Measurements from ENCODE around the gene KIAA1549. TPM values are rescaled to one million over a fixed set of nuclear protein-coding genes. Genes with fewer than 3 reads are reported as not detected.

KIAA1549 gene
- total RNA-seq, 2 experiments from 2014 or later, result not detected

DNA sequence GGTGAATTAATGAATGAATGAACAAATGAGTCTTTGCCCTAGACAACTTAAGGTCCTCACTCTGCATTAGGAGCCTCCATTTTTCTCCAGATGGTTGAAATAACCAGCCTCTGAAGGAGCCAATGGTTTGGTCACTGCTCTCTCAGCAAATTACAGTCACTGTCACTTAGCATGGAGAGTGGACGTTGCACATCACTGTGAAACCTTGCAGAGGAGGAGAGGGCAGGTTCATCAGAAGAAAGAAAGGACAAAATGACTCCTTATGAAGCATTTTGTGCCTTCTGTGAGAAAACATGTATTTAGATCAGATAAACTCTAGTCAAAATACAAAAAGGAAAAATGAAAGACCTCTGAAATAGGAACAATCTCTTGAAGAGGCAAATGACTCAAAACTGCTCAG lies 176.6 kb downstream of the KIAA1549 start:
- no peaks in the 10 kb centered on the region for H3K4me1 ChIP-seq (ENCODE audit: insufficient read depth, low read length)
- no peak overlapping the region for H3K27ac Mint-ChIP-seq
- intact Hi-C loops (cut with DNase I, micrococcal nuclease), result no loop called here
- H3K36me3 Mint-ChIP-seq (ENCODE audit: low read depth), result no peaks in the 10 kb centered on the region
- CTCF ChIA-PET, result no interaction called here
- no peaks in the 10 kb centered on the region for H3K36me3 ChIP-seq (ENCODE audit: insufficient read depth, low read length)
- POLR2A ChIA-PET, result no interaction called here
- H3K9me3 ChIP-seq (ENCODE audit: control insufficient read depth in 1 of 2, insufficient read depth in 1 of 2, low read length in 2 of 2), result peaks cover 0 to 8% of the 10 kb centered on the region in 2 experiments
- TF ChIP-seq, protein P1, sequence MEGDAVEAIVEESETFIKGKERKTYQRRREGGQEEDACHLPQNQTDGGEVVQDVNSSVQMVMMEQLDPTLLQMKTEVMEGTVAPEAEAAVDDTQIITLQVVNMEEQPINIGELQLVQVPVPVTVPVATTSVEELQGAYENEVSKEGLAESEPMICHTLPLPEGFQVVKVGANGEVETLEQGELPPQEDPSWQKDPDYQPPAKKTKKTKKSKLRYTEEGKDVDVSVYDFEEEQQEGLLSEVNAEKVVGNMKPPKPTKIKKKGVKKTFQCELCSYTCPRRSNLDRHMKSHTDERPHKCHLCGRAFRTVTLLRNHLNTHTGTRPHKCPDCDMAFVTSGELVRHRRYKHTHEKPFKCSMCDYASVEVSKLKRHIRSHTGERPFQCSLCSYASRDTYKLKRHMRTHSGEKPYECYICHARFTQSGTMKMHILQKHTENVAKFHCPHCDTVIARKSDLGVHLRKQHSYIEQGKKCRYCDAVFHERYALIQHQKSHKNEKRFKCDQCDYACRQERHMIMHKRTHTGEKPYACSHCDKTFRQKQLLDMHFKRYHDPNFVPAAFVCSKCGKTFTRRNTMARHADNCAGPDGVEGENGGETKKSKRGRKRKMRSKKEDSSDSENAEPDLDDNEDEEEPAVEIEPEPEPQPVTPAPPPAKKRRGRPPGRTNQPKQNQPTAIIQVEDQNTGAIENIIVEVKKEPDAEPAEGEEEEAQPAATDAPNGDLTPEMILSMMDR (IDR thresholded peaks at IDR 0.05), result no peak
- DNase-seq, result no peak
- no peak for ATAC-seq (ENCODE audit: poor library complexity)
- no peaks in the 10 kb centered on the region for H3K27me3 Mint-ChIP-seq
- no peak overlapping the region for H3K27ac ChIP-seq (ENCODE audit: low read depth in 1 of 2, low read length in 2 of 2)
- H3K4me1 Mint-ChIP-seq (ENCODE audit: low read depth), result no peaks in the 10 kb centered on the region
- H3K9me3 Mint-ChIP-seq, result peaks cover 2% of the 10 kb centered on the region
- no peaks in the 10 kb centered on the region for H3K27me3 ChIP-seq (ENCODE audit: control insufficient read depth in 1 of 2, insufficient read depth in 2 of 2, low read length in 2 of 2)
- no peak overlapping the region for H3K4me3 ChIP-seq (ENCODE audit: low read length)
- H3K4me3 Mint-ChIP-seq, result no peak overlapping the region

DNA sequence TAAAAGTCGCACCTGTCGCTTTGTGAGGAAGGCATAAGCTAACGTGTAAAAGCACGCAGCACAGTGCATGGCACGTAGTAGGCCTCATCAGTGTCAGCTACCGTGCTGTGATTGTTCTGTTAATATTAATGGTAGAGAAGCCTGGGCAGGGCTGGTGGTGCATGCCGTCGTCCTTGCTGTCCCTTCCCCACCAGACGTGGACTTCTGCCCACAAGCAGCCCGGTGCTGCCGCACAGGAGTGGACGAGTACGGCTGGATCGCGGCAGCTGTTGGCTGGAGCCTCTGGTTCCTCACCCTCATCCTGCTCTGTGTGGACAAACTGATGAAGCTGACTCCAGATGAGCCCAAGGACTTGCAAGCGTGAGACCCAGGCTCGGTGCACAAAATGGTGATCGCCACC lies 178.5 kb downstream of the KIAA1549 start:
- Histone ChIP-seq H3K9me3 (ENCODE audit: control insufficient read depth in 1 of 2, insufficient read depth in 1 of 2, low read length in 2 of 2) (peaks cover 0 to 3% of the 10 kb centered on the region in 2 experiments), H3K4me1 (ENCODE audit: insufficient read depth, low read length) (peaks cover 3% of the 10 kb centered on the region), H3K4me3 (ENCODE audit: low read length) (no peak overlapping the region), H3K27ac (ENCODE audit: low read depth in 1 of 2, low read length in 2 of 2) (no peak overlapping the region), H3K36me3 (ENCODE audit: insufficient read depth, low read length) (no peaks in the 10 kb centered on the region), H3K27me3 (ENCODE audit: control insufficient read depth in 1 of 2, insufficient read depth in 2 of 2, low read length in 2 of 2) (no peaks in the 10 kb centered on the region)
- DNase-seq, result no peak
- ChIA-PET CTCF (no interaction called here), POLR2A (no interaction called here)
- intact Hi-C loops (cut with DNase I, micrococcal nuclease), result no loop called here
- Mint-ChIP-seq H3K36me3 (ENCODE audit: low read depth) (no peaks in the 10 kb centered on the region), H3K9me3 (no peaks in the 10 kb centered on the region), H3K4me1 (ENCODE audit: low read depth) (peaks cover 2% of the 10 kb centered on the region), H3K4me3 (no peak overlapping the region), H3K27me3 (peaks cover 1% of the 10 kb centered on the region), H3K27ac (no peak overlapping the region)
- TF ChIP-seq, protein P1 (IDR thresholded peaks at IDR 0.05), result no peak
- no peak for ATAC-seq (ENCODE audit: poor library complexity)

DNA sequence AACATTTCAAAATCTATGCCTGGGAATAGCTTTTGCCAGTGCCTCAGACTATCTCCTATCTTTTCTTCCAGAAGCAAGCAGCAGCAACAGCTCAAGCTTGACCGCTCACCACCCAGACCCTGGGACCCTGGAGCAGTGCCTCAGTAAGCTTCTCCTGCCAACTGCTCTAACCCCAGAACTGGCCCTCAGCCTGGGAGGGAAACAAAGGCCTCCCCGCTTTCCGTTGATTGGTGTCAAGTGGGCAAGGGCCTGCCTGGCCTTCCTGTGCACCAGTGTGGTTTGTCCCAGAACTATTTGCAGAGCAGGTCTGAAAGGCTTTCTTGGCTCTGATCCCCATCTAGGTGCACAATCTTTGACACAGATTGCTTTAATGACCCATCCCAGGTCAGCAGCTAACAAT lies 179.9 kb downstream of the KIAA1549 start:
- DNase-seq, result no peak

More for the DNA sequence above, 179.9 kb downstream of the KIAA1549 start:
- Histone ChIP-seq H3K4me1 (ENCODE audit: insufficient read depth, low read length) (peaks cover 7% of the 10 kb centered on the region), H3K36me3 (ENCODE audit: insufficient read depth, low read length) (no peaks in the 10 kb centered on the region), H3K27ac (ENCODE audit: low read depth in 1 of 2, low read length in 2 of 2) (no peak overlapping the region), H3K4me3 (ENCODE audit: low read length) (no peak overlapping the region), H3K27me3 (ENCODE audit: control insufficient read depth in 1 of 2, insufficient read depth in 2 of 2, low read length in 2 of 2) (no peaks in the 10 kb centered on the region), H3K9me3 (ENCODE audit: control insufficient read depth in 1 of 2, insufficient read depth in 1 of 2, low read length in 2 of 2) (no peaks in the 10 kb centered on the region)
- Mint-ChIP-seq H3K9me3 (no peaks in the 10 kb centered on the region), H3K27me3 (peaks cover 4% of the 10 kb centered on the region), H3K36me3 (ENCODE audit: low read depth) (no peaks in the 10 kb centered on the region), H3K27ac (no peak overlapping the region), H3K4me3 (no peak overlapping the region), H3K4me1 (ENCODE audit: low read depth) (peaks cover 6% of the 10 kb centered on the region)
- ChIA-PET CTCF (no interaction called here), POLR2A (no interaction called here)
- TF ChIP-seq, protein P1 (IDR thresholded peaks at IDR 0.05), result no peak
- intact Hi-C loops (cut with DNase I, micrococcal nuclease), result no loop called here
- no peak for ATAC-seq (ENCODE audit: poor library complexity)

All from CD4-positive, alpha-beta T cell (primary cell).